Endodermal cell (in vitro differentiated cells): ENCODE results near the gene EFCAB14. TPM values are rescaled to one million over a fixed set of nuclear protein-coding genes. Genes with fewer than 3 reads are reported as not detected.
"Not testable (repeated sequence)": the region's sequence is repeated elsewhere in the genome, so short reads cannot be mapped to it uniquely, and the experiment has no call there.

Source experiments
- DNase-seq: peaks from one replicate; pipeline ENCODE4 v3.0.0-alpha.2; 2017
- H3K27ac ChIP-seq: 2 replicates; pipeline ENCODE4 v1.5.1; 2013; ENCODE audit warnings: mild to moderate bottlenecking, low read depth, low read length, moderate library complexity
- H3K27me3 ChIP-seq: 2 replicates; pipeline ENCODE4 v1.6.1; 2013; ENCODE audit warnings: mild to moderate bottlenecking, low read length, moderate library complexity; ENCODE audit not compliant: insufficient read depth, control insufficient read depth, poor library complexity, severe bottlenecking
- H3K36me3 ChIP-seq: 2 replicates; pipeline ENCODE4 v1.7.0; 2013; ENCODE audit warnings: mild to moderate bottlenecking, low read length, moderate library complexity; ENCODE audit not compliant: control insufficient read depth, insufficient read depth
- H3K4me1 ChIP-seq: one replicate; pipeline ENCODE4 v1.7.0; 2013; ENCODE audit warnings: low read length; ENCODE audit not compliant: control insufficient read depth, insufficient read depth
- H3K4me3 ChIP-seq: 2 replicates; pipeline ENCODE4 v1.5.1; 2013; ENCODE audit warnings: mild to moderate bottlenecking, low read length, moderate library complexity
- H3K9ac ChIP-seq: 2 replicates; pipeline ENCODE4 v1.6.1; 2013; ENCODE audit warnings: mild to moderate bottlenecking, low read length, moderate library complexity; ENCODE audit not compliant: poor library complexity, severe bottlenecking; ENCODE audit errors: extremely low read depth
- H3K9me3 ChIP-seq: 2 replicates; pipeline ENCODE4 v1.6.1; 2013; ENCODE audit warnings: mild to moderate bottlenecking, low read length, moderate library complexity; ENCODE audit not compliant: control insufficient read depth
- H3K27ac Mint-ChIP-seq: 2 replicates; pipeline ENCODE4 v1.8.0; 2020; ENCODE audit warnings: mixed read lengths
- H3K27me3 Mint-ChIP-seq: 2 replicates; pipeline ENCODE4 v1.8.0; 2021; ENCODE audit warnings: mild to moderate bottlenecking, mixed read lengths; ENCODE audit not compliant: insufficient read depth
- H3K36me3 Mint-ChIP-seq: 2 replicates; pipeline ENCODE4 v1.8.0; 2020; ENCODE audit warnings: low read depth, mixed read lengths
- H3K4me1 Mint-ChIP-seq: 2 replicates; pipeline ENCODE4 v1.8.0; 2020; ENCODE audit warnings: mixed read lengths
- H3K4me3 Mint-ChIP-seq: 2 replicates; pipeline ENCODE4 v1.8.0; 2020; ENCODE audit warnings: mild to moderate bottlenecking, moderate library complexity, mixed read lengths
- H3K9me3 Mint-ChIP-seq: 2 replicates; pipeline ENCODE4 v1.8.0; 2020; ENCODE audit warnings: mild to moderate bottlenecking, mixed read lengths
- CTCF ChIP-seq: fragments of 200-600 bp; sonication (generic); conservative IDR thresholded peaks from 2 replicates; pipeline ENCODE4 v1.5.0; 2021; ENCODE audit warnings: antibody characterized with exemption, mild to moderate bottlenecking
- WGBS, 2 experiments: methylation state at CpG; one replicate each; pipeline versions ENCODE4 v1.1.5 to v1.1.7; 2013; ENCODE audit warnings: missing lambda C conversion rate in 2 of 2, mixed read lengths in 1 of 2; ENCODE audit not compliant: insufficient coverage in 1 of 2, insufficient read length in 1 of 2; 5-methylcytosine and 5-hydroxymethylcytosine counted together
- total RNA-seq, 2 donors: library from RNA; stranded (reverse); fragmentation: NEBNext Ultra II Directional in 1 of 2; extraction: Animal tissue kit (Norgen Biotek cat#: 25700) in 1 of 2; gene quantifications; 2 replicates in 1 of 2; 3 replicates in 1 of 2; pipeline ENCODE4 v1.2.1, GENCODE V29; 2021

EFCAB14 gene
- total RNA-seq, 2 donors from 2014 or later, result 82.7 to 83.4 TPM

GRCh38 chr1:46667782-46668760, 50.8 kb downstream of the EFCAB14 start, which contains the start of gene ATPAF1:
Gene ATPAF1, minus strand, starts transcription at chr1:46668364. Its CDS starts 42 bp downstream, at chr1:46668322.
- no peak for TF ChIP-seq CTCF
- no peaks in the 10 kb centered on the region for H3K27me3 ChIP-seq
- H3K36me3 ChIP-seq, result peaks cover 19% of the 10 kb centered on the region
- Mint-ChIP-seq H3K36me3 (peaks cover 24% of the 10 kb centered on the region), H3K4me1 (peaks cover 28% of the 10 kb centered on the region), H3K27ac (peak within 1 kb of the TSS; percentile 67), H3K4me3 (no peak within 1 kb of the TSS), H3K9me3 (peaks cover 2% of the 10 kb centered on the region), H3K27me3 (no peaks in the 10 kb centered on the region)
- H3K4me1 ChIP-seq, result peaks cover 5% of the 10 kb centered on the region
- DNase-seq, result peak; percentile 92
- peak within 1 kb of the TSS; percentile 18 for H3K27ac ChIP-seq
- peak within 1 kb of the TSS; percentile 46 for H3K9ac ChIP-seq
- 4 to 13% methylated on average over 25 to 96 of the region's 96 CpGs for WGBS, 2 experiments
- H3K4me3 ChIP-seq, result peak within 1 kb of the TSS; percentile 85
- H3K9me3 ChIP-seq, result no peaks in the 10 kb centered on the region

GRCh38 chr1:46665983-46666382, 52.9 kb downstream of the EFCAB14 start:
- H3K4me3 ChIP-seq, result no peak overlapping the region
- H3K4me3 Mint-ChIP-seq, result no peak overlapping the region
- peak; percentile 53 for TF ChIP-seq CTCF

GRCh38 chr1:46662919-46663318, 56.0 kb downstream of the EFCAB14 start:
- no CpG with 5 or more reads among the region's 5 CpGs for WGBS, 2 experiments
- not testable (repeated sequence) for H3K27me3 Mint-ChIP-seq
- peaks cover 36% of the 10 kb centered on the region for H3K36me3 Mint-ChIP-seq

More at GRCh38 chr1:46665983-46666382, 52.9 kb downstream of the EFCAB14 start:
- no peak overlapping the region for H3K27ac Mint-ChIP-seq
- no peak overlapping the region for H3K27ac ChIP-seq
- no peak overlapping the region for H3K9ac ChIP-seq
- H3K36me3 ChIP-seq, result peaks cover 19% of the 10 kb centered on the region
- H3K9me3 Mint-ChIP-seq, result peaks cover 2% of the 10 kb centered on the region
- H3K36me3 Mint-ChIP-seq, result peaks cover 29% of the 10 kb centered on the region
- peaks cover 2% of the 10 kb centered on the region for H3K4me1 ChIP-seq
- H3K4me1 Mint-ChIP-seq, result peaks cover 21% of the 10 kb centered on the region
- no peaks in the 10 kb centered on the region for H3K27me3 Mint-ChIP-seq
- no peaks in the 10 kb centered on the region for H3K27me3 ChIP-seq
- no peaks in the 10 kb centered on the region for H3K9me3 ChIP-seq
- DNase-seq, result no peak
- WGBS, 2 experiments, result 90% methylated on average over 2 of the region's 2 CpGs; no CpG with 5 or more reads in 1 of the 2 experiments

GRCh38 chr1:46660116-46660515, 58.8 kb downstream of the EFCAB14 start:
- DNase-seq, H3K27ac ChIP-seq, H3K4me3 Mint-ChIP-seq, H3K27ac Mint-ChIP-seq, H3K27me3 ChIP-seq, H3K4me3 ChIP-seq, H3K9ac ChIP-seq, H3K9me3 ChIP-seq, H3K27me3 Mint-ChIP-seq, H3K9me3 Mint-ChIP-seq, H3K4me1 ChIP-seq: not testable (repeated sequence)
- WGBS, 2 experiments, result 91 to 93% methylated on average over 5 of the region's 5 CpGs
- peaks cover 15% of the 10 kb centered on the region for H3K4me1 Mint-ChIP-seq
- peaks cover 59% of the 10 kb centered on the region for H3K36me3 ChIP-seq
- peaks cover 46% of the 10 kb centered on the region for H3K36me3 Mint-ChIP-seq

More at GRCh38 chr1:46662919-46663318, 56.0 kb downstream of the EFCAB14 start:
- peaks cover 35% of the 10 kb centered on the region for H3K36me3 ChIP-seq
- H3K27ac ChIP-seq, H3K4me3 ChIP-seq, H3K4me3 Mint-ChIP-seq, H3K27ac Mint-ChIP-seq, H3K4me1 ChIP-seq, H3K9me3 Mint-ChIP-seq, DNase-seq, H3K27me3 ChIP-seq, H3K9ac ChIP-seq, H3K9me3 ChIP-seq: not testable (repeated sequence)
- H3K4me1 Mint-ChIP-seq, result peaks cover 26% of the 10 kb centered on the region
